ENCODE data around the gene CCDC88C. TPM values are rescaled to one million over a fixed set of nuclear protein-coding genes. Genes with fewer than 3 reads are reported as not detected.

Gene CCDC88C
- total and polyA plus RNA-seq, 2 donors (not counting 3 experiments of a cell fraction or from before 2014, with no cell fraction given), result 11.4 to 52.1 TPM

- ChIA-PET POLR2A (no interaction called here), CTCF (interaction anchor here (0.6 kb wide), 1 partner anchor 81 kb away, joined by 3 read pairs; no protein-coding TSS in a partner anchor)
- H3K27me3 ChIP-seq (ENCODE audit: control insufficient read depth in 2 of 2, insufficient read depth in 2 of 2, low read length in 2 of 2), result no peaks in the 10 kb centered on the region
- peaks cover 7% of the 10 kb centered on the region for H3K4me1 ChIP-seq (ENCODE audit: control insufficient read depth, extremely low read depth, insufficient read depth, low read length)
- no peak for FAIRE-seq
- TF ChIP-seq GATA2 (IDR thresholded peaks at IDR 0.05; ENCODE audit: insufficient read depth, insufficient read length, low read depth, low read length) (no peak), JUN (IDR thresholded peaks at IDR 0.05; ENCODE audit: borderline replicate concordance, insufficient read depth, insufficient read length, low read depth) (no peak), MAX (IDR thresholded peaks at IDR 0.05; ENCODE audit: insufficient read depth, insufficient read length) (no peak), MYC (IDR thresholded peaks at IDR 0.05; ENCODE audit: low read depth, low read length) (no peak), POLR2A (IDR thresholded peaks at IDR 0.05; ENCODE audit: low read depth, low read length) (no peak), FOS (IDR thresholded peaks at IDR 0.05; ENCODE audit: borderline replicate concordance, insufficient read depth, low read length) (no peak), EZH2 (IDR thresholded peaks at IDR 0.05; ENCODE audit: borderline replicate concordance, low read depth, low read length, severe bottlenecking) (no peak), POLR2AphosphoS5 (IDR thresholded peaks at IDR 0.05; ENCODE audit: insufficient read depth, low read depth, low read length) (no peak)
- TF ChIP-seq, protein P1, sequence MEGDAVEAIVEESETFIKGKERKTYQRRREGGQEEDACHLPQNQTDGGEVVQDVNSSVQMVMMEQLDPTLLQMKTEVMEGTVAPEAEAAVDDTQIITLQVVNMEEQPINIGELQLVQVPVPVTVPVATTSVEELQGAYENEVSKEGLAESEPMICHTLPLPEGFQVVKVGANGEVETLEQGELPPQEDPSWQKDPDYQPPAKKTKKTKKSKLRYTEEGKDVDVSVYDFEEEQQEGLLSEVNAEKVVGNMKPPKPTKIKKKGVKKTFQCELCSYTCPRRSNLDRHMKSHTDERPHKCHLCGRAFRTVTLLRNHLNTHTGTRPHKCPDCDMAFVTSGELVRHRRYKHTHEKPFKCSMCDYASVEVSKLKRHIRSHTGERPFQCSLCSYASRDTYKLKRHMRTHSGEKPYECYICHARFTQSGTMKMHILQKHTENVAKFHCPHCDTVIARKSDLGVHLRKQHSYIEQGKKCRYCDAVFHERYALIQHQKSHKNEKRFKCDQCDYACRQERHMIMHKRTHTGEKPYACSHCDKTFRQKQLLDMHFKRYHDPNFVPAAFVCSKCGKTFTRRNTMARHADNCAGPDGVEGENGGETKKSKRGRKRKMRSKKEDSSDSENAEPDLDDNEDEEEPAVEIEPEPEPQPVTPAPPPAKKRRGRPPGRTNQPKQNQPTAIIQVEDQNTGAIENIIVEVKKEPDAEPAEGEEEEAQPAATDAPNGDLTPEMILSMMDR (IDR thresholded peaks at IDR 0.05; ENCODE audit: extremely low read depth in 1 of 2, insufficient read depth in 1 of 2, low read depth in 1 of 2, low read length in 2 of 2), result no peak
- no peaks in the 10 kb centered on the region for H3K36me3 ChIP-seq (ENCODE audit: control insufficient read depth in 2 of 2, extremely low read depth in 1 of 2, insufficient read depth in 2 of 2, low read length in 2 of 2)
- no peak overlapping the region for H3K9ac ChIP-seq (replicated peaks; ENCODE audit: extremely low read depth, insufficient read depth, low read length)
- no peaks in the 10 kb centered on the region for H3K79me2 ChIP-seq (ENCODE audit: control insufficient read depth, insufficient read depth, low read length)
- H3K9me3 ChIP-seq (replicated peaks; ENCODE audit: control insufficient read depth, insufficient read depth, low read length), result no peaks in the 10 kb centered on the region
- no peak overlapping the region for H3K4me3 ChIP-seq (replicated peaks in 1 of 3; ENCODE audit: insufficient read depth in 1 of 3, low read depth in 1 of 3, low read length in 3 of 3)
- H2AFZ ChIP-seq (ENCODE audit: low read depth, low read length), result no peak overlapping the region
- no peak overlapping the region for H3K4me2 ChIP-seq (ENCODE audit: insufficient read depth, low read length)
- intact Hi-C loops (cut with micrococcal nuclease), result no loop called here
- H3K9me1 ChIP-seq (replicated peaks; ENCODE audit: control insufficient read depth, extremely low read depth, insufficient read depth, low read length), result no peaks in the 10 kb centered on the region
- dilution Hi-C loops (cut with MboI; ENCODE audit: extremely low pct_ligation_motif_present, low sequenced_read_pairs), result no loop called here
- no peak for DNase-seq (ENCODE audit: low read depth, low spot score)
- no TSS peak for BruUV-seq (replicated peaks)
- H3K27ac ChIP-seq (ENCODE audit: insufficient read depth, low read depth, low read length), result no peak overlapping the region
- H4K20me1 ChIP-seq (replicated peaks; ENCODE audit: control insufficient read depth, extremely low read depth, insufficient read depth, low read length), result no peaks in the 10 kb centered on the region
Observed at GRCh38 chr14:91254461-91254860, 163.2 kb downstream of the CCDC88C start.

Measured in endothelial cell of umbilical vein (primary cell).